HG02642 (cell line): ENCODE measurements around the gene SCAI.
"Not testable (repeated sequence)": the region's sequence is repeated elsewhere in the genome, so short reads cannot be mapped to it uniquely, and the experiment has no call there.

Source experiments
- ATAC-seq: cut with Tn5 transposase; IDR thresholded peaks from one replicate; pipeline ENCODE4 v1.9.1; 2021; ENCODE audit warnings: mild to moderate bottlenecking; ENCODE audit not compliant: unreplicated experiment, poor library complexity

Gene SCAI

DNA sequence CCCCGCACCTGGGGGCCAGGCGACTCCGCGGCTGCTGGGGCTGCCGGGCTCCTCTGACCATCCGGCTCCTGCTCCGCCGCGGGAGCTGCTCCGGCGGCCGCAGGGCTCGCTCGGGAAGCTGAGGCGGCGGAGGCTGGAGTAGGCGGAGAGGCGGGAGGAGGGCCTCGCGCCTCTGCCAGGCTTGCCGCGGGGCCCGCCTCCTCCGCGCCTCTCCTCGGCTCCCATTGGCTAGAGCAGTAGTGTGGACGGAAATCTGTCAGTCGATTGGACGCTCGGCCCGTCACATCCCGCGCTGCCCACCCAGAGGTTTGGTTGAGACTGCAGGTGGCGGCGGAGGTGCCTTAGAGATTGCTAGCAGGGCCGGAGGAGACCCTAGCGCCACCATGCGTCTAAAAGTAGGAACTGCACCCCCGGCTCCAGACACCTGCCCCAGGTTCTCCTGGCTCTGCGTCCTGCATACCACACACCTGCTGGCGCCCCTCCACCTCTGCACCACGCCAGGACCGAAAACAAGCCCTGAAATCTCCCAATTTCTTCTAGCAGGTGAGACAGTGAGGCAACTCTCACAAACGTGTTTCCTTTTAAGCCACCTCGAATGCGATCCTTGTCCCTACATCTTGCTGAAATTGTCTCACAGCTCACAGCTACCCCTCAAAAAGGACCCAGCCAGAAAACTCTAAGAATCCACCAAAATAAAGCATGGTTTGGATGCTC lies at the start of gene SCAI:
Gene SCAI (minus strand): TSS at position 152 of the 714 bp plus-strand sequence. CDS start 91 bp downstream, at position 61.
- ATAC-seq: peak; percentile 99

DNA sequence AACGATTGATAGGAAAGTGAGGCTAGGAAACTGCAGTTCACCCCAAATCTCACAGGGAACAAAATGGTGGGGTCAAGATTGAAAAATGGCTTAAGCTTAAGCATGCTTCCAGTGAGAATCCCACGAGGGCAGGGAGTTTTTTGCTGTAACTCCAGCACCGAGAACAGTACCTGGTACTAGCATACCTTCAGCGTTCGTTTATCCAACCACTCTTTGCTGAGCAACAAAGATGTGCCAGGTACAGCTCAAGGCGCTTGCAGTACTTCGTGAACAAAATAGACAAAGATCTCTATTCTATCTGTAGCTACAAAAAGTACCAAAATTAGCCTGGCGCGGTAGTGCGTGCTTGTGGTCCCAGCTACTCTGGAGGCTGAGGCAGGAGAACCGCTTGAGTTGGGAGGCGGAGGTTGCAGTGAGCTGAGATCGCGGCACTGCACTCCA lies 47.1 kb upstream of the SCAI start:
- no peak for ATAC-seq

DNA sequence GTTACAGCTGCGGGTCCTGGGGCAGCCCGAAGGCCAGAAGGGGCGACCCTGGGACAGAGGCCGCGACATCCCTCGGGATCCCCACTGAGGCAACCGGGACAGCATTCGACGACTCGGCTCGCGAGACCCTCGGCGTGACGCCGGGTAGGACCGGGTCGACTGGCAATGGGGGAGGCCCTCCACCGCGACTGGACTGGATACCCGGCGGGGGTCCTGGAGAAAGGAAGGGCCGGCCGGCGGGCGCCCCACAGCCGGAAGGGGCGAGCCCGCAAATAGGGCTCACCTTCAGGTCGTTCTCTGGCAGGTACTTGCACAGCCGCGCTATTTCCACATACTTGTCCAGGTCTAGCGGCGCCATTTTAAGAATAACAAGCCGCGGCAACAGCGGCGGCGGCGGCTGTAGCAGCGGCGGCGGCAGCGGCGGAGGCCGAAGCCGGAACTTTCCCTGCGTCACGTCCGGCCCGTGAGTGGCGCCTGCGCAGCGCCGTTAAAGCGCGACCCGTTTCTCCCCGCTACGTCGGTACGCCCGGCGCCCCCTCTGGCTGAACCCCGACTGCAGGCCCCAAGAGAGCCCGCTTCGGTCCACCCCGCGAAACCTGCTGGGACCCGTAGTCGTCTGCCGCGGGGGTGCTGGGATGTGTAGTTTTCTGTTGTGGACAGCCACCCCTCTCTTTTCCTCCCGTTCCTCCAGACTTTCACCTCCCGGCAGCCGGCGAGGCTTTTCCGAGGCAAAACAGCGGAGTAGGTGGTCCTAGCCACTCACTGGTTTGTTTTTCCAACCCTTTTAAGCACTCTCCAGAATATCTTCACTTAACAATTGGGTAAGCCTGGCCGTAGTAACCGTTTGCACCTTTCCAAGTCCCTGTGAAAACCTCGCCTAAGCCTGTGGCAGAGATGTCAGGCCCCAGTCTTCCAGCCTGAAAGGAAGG lies 46.3 kb upstream of the SCAI start, which contains the start of gene PPP6C:
Gene PPP6C (minus strand): TSS at position 443 of the 929 bp plus-strand sequence. CDS start 85 bp downstream, at position 358.
- peak; percentile 96 for ATAC-seq

DNA sequence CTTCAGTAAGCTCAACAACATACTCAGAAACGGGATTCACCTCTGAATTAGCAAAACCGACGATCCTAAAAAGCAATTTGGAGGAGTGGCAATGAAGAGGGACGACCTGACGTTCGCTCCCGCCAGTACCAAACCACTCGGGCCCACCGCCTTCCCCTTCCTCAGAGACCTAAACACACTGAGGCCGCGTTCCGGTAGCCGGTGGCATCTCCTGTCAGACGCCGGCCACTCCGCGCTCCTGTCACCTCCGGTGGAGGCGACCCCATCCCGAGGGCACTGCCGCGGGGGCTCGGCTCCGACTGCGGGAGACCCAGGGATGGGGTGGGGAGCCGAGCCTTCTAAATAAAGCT lies 45.7 kb upstream of the SCAI start:
- ATAC-seq: peak; percentile 20

DNA sequence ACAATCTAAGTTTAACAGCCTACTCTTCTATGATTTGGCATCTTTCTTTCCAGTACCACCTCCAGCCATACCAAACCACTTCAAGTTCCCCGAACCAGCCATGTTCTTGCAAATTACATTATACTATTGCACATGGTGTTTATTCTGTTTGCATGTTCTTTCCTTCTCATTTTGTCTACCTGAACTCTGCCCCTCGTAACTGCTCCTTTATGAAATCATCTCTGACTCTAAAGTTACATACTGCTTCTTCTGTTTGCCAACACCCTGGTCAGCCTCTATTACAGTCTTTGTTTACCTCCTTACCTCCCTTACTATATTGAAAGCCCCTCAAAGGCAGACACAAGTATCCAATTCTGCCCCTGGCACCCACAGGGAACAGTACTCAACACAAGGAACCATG lies 40.2 kb upstream of the SCAI start:
- ATAC-seq: no peak

DNA sequence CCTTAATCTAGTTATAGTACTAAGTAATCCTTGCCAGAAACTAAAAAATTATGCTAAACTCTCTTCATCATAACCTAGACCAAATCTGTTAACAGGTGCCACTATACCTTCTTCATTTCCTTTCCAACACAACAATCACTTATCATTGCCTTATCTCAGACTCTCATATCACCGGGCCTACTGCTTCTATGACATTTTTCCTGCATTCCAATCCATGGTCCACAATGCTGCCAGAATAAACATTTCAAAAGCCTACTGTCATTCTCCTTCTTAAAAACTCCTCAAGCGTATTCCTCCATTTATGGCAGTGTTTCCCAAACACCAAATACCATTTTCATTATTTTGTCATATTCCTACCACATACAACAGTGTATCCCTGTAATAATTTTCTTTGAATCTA lies 39.7 kb upstream of the SCAI start:
- no peak for ATAC-seq

DNA sequence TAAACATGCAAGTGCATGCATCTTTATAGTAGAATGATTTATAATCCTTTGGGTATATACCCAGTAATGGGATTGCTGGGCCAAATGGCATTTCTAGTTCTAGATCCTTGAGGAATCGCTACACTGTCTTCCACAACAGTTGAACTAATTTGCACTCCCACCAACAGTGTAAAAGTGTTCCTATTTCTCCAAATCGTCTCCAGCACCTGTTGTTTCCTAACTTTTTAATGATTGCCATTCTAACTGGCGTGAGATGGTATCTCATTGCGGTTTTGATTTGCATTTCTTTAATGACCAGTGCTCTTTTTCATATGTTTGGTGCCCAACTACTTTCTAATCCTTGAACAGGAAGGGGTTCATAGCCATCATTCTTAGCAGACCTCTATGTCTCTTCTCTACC lies 38.4 kb upstream of the SCAI start:
- ATAC-seq: not testable (repeated sequence)

DNA sequence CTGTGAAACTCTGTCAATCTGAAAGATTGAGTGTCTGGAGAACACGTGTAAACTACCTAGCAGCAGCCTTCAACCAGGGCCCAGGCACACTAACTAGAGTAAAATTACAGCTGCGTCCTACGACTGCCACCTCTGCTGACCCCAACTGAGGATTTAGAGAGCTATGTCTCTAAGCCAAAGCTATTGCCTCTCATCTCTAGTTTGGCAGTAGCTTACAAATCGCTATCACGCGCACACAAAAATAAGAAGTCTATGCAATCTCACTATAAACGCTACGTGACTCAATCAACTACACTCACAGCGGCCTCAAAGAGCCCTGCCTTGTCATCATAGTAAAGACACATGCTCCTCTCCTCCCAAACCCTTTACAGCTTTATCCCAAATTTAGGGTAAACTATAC lies 37.5 kb upstream of the SCAI start:
- ATAC-seq: no peak

DNA sequence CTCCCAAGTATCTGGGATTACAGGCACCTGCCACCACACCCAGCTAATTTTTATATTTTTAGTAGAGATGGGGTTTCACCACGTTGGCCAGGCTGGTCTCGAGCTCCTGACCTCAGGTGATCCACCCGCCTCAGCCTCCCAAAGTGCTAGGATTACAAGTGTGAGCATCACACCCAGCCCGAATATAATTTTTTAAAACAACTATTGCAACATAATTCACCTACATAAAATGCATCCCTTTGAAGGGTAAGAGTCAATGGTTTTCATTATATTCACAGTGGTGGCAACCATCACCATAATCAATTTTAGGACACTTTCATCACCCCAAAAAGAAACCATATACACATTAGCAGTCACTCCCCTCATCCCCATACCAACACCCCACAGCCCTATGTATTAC lies 36.4 kb upstream of the SCAI start:
- ATAC-seq: not testable (repeated sequence)

DNA sequence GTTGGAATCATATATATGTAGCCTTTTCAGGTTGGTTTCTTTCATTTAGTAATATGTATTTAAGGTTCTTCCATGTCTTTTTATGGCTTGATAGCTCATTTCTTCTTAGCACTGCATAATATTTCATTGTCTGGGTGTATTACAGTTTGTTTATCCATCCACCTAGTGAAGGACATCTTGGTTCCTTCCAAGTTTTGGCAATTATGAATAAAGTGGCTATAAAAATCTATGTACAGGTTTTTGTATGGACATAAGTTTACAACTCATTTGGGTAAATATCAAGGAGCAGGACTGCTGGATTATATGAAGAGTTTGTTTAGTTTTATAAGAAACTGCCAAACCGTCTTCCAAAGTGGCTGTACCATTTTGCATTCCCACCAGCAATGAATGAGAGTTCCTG lies 34.6 kb upstream of the SCAI start:
- no peak for ATAC-seq

DNA sequence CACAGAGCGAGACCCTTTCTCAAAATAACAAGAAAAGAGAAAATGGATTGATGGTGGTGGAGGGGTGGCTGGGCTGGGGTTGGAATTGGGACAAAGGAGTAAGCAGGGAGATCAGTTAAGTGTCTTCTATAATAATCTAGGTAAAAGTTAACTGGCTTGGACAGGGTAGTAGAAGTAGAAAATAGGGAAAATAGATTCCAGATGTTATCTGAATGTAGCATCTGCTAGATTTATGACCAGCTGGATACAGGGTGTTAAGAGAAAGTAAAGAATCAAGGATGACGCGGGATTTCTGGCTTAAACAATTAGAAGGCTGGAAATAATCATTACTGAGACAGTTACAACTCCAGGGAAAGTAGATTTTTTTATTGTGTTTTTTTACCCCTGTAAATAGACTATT lies 33.3 kb upstream of the SCAI start:
- ATAC-seq: no peak

DNA sequence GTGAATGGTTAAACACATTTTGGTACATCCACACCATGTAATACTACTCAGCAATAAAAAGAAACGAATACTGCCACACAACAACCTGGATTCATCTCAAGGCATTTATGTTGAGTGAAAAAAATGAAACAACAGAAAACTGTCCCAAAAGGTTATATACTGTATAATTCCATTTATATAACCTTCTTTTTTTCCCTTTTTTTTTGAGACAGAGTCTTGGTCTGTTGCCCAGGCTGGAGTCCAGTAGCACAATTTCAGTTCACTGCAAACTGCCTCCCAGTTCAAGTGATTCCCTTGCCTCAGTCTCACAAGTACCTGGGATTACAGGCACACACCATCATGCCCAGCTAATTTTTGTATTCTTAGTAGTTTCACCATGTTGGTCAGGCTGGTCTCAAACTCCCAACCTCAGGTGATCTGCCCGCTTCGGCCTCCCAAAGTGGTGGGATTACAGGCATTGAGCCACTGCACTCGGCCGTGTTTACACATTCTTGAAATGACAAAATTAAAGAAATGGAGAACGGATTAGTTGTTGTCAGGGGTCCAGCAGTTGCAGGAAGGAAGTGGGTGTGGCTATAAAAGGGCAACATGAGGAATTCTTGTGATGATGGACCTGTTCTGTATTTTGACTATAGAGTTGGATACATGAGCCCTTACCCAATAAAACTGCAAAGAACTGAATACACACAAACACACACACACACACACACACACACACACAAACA lies 28.9 kb upstream of the SCAI start:
- no peak for ATAC-seq

DNA sequence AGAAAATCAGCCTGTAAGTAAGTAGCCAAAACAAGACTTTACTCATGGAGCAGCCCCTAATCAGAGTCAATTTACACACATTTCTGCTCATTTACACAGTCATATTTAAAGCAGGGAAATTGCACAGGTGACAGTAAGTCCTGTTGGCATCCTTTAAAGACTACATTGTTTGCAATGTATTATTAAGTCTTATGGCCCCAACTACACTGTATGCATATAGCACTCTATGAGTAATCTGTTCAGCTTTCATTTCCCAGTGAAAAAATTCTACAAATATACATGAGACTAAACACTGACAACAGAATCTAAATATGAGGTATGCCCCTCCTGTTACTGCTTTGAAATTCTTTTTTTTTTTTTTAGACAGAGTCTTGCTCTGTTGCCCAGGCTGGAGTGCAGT lies 26.6 kb upstream of the SCAI start:
- ATAC-seq: no peak

DNA sequence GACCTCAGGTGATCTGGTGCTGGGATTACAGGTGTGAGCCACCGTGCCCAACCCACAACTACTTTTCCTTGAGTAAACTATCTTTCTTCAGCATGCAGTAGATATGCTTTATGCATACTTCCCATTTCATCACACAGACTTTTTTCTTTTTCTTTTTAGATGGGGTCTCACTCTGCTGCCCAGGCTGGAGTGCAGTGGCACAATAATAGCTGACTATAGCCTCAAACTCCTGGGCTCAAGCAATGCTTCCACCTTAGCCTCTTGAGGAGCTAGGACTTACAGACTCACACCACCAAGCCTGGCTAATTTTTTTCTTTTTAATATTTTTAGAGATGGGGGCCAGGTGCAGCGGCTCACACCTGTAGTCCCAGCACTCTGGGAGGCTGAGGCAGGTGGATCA lies 23.4 kb upstream of the SCAI start:
- ATAC-seq: no peak

DNA sequence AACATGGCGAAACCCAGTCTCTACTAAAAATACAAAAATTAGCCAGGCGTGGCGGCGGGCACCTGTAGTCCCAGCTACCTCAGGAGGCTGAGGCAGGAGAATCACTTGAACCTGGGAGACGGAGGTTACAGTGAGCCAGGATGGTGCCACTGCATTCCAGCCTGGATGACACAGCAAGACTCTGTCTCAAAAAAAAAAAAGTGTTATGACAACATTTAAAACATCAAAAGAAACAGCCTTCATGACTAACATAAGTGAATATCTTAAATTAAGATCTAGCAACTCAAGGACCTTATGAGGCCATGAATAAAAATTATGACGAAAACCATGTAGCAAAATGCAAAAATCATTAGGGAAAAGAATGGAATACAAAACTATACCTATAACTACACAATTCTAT lies 19.6 kb upstream of the SCAI start:
- not testable (repeated sequence) for ATAC-seq

DNA sequence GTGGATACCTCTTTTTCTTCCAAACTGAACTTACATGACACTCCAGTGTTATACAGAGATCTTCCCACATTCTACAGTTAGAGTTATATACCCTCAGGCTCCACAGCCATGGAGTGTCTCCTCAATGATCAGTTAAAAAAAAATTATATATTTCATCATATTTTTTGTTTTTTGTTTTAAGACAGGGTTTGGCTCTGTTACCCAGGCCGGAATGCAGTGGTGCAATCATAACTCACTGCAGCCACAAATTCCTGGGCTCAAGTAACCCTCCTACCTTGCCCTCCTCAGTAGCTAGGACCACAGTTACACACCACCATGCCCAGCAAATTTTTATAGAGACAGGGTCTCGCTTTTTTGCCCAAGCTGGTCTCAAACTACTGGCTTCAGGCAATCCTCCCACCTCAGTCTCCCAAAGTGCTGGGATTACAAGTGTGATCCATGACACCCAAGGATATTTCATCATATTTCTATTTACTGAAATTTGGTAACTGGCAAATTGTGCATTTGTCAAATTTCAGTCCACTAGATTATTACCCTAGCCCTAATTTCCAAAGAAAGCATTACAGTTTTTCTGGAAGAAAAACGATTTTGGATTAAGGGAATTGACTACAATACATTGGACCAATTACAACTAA lies 18.1 kb upstream of the SCAI start:
- ATAC-seq: no peak

DNA sequence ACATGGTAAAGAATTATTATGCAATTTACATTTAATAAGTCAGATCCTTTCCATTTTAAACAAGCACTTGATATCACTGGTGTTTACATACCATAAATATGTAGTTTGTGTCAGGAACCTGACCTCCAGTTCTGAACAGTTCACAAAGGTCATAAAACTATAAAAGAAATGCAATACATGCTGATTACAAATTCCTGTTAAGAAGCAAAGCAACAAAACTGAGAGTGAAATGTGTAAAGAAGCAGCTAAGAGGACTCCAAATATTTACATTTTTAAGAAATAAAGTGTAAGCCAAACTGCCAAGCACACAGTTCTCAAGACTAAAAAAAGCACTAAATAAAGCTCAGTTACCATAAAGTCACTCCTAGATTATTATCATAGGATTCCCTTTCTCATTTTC lies 17.4 kb upstream of the SCAI start:
- no peak for ATAC-seq

DNA sequence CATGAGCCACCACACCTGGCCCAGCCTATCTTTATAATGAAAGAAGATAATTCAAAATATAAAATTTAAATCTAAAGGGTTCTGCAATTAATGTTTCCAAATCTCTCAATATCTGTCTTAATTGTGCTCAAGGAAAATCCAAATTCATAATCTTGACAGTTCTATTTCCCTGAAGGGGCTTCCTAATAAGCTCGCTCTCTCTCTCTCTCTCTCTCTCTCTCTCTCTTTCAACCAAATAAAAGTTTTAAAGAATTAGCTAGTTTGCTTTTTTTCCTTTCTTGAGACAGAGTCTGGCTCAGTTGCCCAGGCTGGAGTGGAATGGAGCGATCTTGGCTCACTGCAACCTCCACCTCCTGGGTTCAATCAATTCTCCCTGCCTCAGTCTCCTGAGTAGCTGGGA lies 13.2 kb upstream of the SCAI start:
- no peak for ATAC-seq

DNA sequence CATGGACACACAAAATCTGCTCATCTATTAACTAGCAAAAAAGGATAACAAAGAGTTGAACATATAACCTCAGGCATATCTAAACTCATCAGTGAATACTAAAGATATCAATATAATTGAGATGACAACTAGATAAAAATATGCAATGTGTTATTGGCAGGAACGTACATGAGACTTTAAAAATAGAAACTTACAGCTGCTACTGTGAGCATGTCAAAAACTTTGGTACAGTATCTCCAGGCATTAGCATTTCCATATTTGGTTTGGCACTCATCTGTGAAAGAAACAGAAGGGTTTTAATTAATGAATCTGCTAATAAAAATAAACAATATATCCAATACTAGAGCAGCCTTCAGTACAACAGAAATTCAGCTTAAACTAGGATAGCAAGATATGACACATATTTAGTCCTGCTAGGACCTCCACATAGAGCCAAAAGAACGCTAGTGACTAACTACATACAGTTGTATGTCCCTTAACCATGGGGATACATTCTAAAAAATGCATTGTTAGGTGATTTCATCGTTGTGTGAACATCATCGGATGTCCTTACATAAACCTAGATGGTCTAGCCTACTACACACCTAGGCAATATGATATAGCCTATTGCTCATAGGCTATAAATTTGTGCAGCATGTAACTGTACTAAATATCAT lies 10.5 kb upstream of the SCAI start:
- ATAC-seq: no peak

DNA sequence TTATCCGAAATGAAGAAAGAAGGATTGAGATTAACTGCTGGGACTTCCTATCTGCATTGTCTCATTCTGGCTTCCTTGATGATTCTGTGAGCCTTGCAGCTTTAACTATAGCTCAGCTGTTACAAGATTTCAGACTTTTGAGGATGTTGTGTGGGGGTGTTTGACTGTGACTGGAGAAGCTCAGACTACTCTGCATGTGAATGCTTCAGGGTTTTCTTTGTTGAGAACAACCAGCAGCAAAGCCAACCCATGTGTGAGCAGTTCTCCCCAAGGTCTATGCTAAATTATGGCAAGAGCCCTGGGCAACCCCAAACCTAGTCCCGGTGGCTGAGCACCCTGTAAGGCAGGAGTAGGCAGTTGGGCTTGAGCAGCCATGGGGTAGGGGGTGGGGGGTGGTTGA lies 8.4 kb upstream of the SCAI start:
- ATAC-seq: no peak
